HG03097 (cell line): ENCODE data around the gene CISTR.
"Not testable (repeated sequence)": the region's sequence is repeated elsewhere in the genome, so short reads cannot be mapped to it uniquely, and the experiment has no call there.

Experiments
- ATAC-seq: cut with Tn5 transposase; IDR thresholded peaks from one replicate; pipeline ENCODE4 v1.9.1; 2021; ENCODE audit not compliant: unreplicated experiment, low FRiP score

Gene CISTR

GRCh38 chr12:53765891-53766290, 14.1 kb upstream of the CISTR start:
- no peak for ATAC-seq

GRCh38 chr12:53764615-53765014, 12.8 kb upstream of the CISTR start:
- no peak for ATAC-seq

DNA sequence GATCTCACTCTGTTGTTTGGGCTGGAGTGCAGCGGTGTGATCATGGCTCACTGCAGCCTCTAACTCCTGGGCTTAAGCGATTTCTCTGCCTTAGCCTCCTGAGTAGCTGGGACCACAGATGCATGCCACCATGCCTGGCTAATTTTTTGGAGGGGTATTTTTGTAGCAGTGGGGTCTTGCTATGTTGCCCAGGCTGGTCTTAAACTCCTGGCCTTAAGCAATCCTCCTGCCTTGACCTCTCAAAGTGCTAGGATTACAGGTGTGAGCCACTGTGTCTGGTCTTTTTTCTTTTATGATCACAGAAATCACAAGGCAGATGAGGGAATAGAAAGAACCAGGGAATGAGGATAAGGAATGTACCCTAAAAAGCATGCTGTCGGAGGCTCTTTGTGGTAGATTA, 11.0 kb upstream of the CISTR start:
- ATAC-seq: not testable (repeated sequence)

GRCh38 chr12:53761306-53761705, 9.5 kb upstream of the CISTR start:
- no peak for ATAC-seq

DNA sequence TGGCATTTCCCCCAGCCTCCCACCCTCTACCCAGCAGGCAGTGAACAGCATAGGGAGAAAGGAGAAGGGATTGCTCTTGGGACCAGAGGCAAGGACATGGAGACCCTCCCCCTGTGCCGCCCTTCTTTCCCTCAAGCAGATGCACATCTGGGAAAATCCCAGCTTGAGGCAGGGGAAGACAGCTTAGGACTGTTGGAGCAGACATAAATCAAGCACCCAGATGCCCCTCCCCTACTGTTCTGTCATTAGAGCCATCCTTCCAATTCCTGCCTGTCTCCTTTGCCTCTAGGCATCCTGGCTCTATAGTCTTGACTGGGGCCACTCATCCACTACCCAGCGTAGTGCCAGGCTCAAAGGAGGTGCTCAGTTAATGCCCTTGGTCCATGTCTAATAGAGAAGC, 7.5 kb upstream of the CISTR start:
- no peak for ATAC-seq

DNA sequence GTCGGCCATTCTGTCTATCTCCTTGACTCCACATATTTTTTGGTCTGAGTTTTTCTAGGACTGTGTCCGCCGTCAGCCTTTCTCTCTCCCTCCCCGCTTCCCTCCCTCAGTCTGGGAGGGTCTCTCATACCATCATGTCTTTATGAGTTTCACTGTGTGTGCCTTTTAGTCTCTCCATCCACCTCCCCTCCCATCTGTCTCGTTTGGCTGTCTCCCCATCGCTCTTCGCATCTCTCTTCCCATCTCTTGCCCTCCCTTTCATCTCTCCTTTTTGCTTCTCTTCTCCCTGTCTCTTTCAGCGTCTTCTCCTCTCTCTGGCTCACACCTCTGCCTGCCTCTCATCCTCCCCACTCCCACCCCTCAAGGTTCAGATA, 6.9 kb upstream of the CISTR start:
- no peak for ATAC-seq

DNA sequence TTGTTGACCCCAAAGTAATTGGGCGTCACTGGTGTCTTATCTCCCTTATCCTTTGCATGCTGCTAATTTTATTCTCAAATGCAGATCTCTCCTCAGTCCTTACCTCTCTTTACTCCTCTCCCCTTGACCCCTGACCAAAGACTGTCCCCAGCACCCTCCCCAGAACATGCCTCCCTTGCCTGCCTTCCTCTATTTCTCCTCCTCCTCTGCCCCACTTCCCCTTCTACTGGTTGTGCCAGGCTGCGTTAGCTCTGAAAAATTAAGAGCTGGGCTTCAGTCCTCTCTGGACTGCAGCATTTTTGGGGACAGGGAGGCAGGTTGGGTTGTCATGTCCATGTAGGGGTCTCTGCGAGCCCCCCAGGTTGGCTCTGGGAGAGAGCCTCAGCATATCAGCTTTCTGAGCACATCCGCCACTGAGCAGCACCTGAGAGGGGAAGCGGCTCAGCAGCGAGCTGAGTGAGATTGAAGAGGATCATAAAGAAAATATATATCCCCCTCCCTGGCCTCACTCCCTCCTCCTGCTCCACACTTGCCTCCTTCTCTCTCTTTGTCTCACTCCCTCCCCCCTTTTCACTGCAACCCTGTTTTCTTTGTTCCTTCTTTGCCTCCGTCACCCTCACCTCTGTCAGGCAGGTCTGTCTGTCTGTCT, 6.4 kb upstream of the CISTR start:
- ATAC-seq: no peak

GRCh38 chr12:53757101-53757770, 5.5 kb upstream of the CISTR start:
- ATAC-seq: peak; percentile 64

DNA sequence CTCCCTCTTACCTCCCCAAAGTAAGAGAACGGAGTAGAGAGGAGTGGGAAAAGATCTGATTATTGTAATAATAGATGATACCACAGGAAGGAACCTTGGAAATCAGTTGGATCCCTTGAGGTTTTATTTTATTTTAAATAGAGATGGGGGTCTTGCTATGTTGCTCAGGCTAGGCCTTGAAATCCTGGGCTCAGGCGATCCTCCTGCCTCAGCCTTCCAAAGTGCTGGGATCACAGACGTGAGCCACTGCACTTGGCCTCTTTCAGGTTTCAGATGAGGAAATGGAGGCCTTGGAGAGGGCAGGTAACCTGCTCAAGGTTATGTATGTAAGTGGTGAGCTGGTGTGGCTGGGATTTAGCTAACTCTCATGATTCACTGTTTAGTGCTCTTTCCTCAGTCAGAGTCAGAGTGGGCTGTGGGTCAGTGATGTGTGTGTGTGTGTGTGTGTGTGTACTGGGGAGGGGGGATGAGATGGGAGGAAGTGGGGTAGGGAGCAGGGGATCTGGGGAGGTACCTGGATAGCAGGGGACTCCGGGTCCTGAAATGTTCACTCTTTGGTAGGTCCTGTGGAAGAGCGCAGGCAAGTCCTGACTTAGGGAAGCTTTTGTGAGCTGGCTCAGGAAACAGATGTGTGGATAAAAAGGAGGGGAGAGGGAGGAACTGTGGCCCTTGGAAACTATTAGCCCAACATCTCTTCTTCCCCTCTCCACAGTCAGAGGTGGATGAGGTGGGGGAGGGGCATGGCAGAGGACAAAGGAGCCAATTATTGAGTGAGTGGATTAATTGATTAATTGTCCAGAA, 4.7 kb upstream of the CISTR start:
- no peak for ATAC-seq

- ATAC-seq: no peak
Measured at GRCh38 chr12:53755893-53756292, 4.1 kb upstream of the CISTR start.

DNA sequence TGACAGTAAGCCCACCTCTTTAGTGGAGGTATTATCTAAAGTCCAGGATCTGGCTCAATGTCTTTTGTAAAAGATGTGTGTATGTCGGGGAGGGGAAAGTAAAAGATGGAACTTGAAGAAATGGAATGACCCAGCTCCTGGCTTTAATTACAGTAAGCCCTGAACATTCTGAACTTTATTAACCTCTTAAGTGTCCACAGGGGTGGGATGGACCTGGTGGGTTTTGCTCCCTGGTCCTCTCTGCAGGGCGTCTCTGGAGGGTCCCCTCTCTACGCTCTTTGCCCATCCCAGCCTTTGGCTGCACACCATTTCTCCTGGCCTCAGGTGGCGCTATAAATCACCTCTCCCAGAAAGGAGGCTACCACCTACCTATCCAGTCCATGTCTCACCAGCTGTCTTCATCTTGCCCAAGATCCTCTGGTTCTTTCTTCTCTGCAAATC, 3.7 kb upstream of the CISTR start:
- ATAC-seq: no peak

- ATAC-seq: no peak
Measured at GRCh38 chr12:53754633-53755264, 3.0 kb upstream of the CISTR start.

DNA sequence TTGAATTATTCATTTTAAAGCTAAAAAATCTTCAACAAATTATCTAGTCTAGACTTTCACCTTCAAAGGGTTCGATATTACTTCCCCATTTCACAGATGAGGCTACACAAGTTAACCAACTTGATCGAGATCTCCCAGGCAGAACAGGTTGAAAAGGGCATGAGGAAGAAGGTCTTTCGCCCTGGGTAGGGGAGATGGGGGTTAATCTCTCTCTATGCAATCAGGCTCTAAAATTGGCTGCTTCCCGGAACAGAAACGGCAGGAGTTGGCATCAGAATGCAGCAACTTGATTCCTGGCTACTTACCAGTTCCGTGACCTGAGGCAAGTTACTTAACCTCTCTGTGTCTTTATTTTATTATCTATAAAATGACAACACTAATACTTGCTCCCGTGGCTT, 2.4 kb upstream of the CISTR start:
- ATAC-seq: no peak

DNA sequence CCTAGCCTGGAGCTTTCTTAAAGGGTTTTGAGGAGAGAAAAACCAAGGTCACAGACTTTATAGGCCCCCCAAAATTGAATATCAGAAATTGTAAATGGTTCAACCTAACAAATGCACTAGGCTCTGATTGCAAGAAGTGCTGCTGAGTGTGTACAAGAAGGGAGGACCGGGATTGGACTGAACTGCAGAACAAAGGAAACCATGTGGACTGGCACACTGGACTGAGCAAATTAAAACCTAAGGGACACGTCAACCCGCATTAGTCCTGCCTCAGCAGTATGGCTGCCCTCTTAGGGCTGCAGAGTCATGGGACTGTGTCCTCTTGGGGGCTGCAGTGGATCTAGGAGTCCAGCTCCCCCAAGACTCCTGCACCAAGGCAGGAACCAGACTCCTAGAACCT, 842 bp upstream of the CISTR start:
- no peak for ATAC-seq

DNA sequence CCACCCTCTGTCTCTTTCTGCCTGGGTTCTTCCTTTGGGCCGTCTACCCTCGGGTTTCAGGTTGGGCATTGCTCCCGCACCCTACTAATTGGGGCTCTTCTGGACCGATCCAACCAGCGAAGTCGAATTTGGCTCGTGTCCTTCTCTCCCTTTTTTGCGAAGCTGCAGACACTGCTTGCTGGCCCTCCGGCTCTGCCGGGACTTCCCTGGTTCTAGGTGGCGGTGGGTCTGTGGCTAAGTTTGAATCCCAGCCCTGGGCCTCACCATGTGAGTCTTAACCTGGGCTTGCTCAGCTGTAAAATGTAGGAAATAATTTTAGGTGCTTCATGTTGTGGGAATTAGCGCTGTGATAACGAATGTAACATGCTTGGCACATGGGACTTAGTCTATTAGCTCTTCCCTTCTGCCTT, 418 bp upstream of the CISTR start:
- no peak for ATAC-seq

- ATAC-seq: no peak
Measured at GRCh38 chr12:53750812-53751335, 905 bp downstream of the CISTR start.

GRCh38 chr12:53749986-53750811, 1.6 kb downstream of the CISTR start:
- ATAC-seq: no peak

GRCh38 chr12:53748072-53748840, 3.5 kb downstream of the CISTR start:
- no peak for ATAC-seq

DNA sequence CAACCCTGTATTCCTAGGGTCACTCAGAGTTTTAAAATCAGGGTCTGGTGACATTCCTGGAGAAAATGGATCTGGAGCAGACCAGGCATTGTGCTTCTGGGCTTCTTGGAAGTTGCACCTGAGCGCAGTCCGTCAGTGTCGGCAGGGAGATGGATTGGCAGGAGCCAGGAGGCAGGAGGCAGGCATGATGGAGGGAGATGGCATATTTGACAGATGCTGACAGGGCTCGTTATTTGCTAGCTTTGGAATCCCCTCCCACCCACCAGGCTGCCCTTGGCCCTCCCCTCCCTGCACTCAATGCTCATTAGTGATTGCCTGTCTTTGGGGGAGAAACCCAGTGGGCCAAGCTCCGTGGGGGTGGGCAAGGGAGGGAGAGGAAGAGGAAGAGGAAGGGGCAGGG, 4.7 kb downstream of the CISTR start:
- no peak for ATAC-seq
